H1 (cell line): ENCODE results near the gene RAB14.

Experiments used
- SUZ12 ChIP-seq: fragments of 200-600 bp; sonication (generic); IDR thresholded peaks from 2 replicates; pipeline ENCODE4 v1.6.1; 2012; ENCODE audit warnings: mild to moderate bottlenecking, inconsistent platforms, low read length, moderate library complexity, mixed read lengths
- TF ChIP-seq, protein P1 (sequence below), 3 experiments: IDR thresholded peaks; 1 replicate in 2 of 3; 2 replicates in 1 of 3; pipeline versions ENCODE4 v1.5.1 to v1.6.1; 2011; ENCODE audit warnings: low read length in 3 of 3, mild to moderate bottlenecking in 3 of 3, inconsistent platforms in 2 of 3, low read depth in 1 of 3, moderate library complexity in 1 of 3; ENCODE audit not compliant: insufficient read depth in 1 of 3; ENCODE audit errors: control extremely low read depth in 1 of 3

DNA sequence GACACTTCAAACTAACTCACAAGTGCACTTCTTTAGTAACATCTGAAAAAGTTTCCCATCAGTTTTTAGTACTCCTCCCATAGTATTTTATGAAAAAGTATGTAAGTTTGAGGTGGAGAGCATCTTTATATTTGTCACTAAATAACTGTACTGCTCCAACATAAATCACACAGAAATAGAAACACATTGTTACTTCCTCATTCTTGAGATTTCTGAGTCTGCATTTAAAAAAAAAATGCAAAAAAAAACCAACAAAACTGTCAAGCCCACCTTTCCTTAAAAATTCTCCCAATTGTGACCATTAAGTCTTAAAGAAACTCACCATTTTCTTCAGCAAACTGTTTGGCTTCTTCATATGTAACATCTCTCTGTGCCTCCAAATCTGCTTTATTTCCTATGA lies 18.7 kb downstream of the RAB14 start:
- TF ChIP-seq, protein P1, sequence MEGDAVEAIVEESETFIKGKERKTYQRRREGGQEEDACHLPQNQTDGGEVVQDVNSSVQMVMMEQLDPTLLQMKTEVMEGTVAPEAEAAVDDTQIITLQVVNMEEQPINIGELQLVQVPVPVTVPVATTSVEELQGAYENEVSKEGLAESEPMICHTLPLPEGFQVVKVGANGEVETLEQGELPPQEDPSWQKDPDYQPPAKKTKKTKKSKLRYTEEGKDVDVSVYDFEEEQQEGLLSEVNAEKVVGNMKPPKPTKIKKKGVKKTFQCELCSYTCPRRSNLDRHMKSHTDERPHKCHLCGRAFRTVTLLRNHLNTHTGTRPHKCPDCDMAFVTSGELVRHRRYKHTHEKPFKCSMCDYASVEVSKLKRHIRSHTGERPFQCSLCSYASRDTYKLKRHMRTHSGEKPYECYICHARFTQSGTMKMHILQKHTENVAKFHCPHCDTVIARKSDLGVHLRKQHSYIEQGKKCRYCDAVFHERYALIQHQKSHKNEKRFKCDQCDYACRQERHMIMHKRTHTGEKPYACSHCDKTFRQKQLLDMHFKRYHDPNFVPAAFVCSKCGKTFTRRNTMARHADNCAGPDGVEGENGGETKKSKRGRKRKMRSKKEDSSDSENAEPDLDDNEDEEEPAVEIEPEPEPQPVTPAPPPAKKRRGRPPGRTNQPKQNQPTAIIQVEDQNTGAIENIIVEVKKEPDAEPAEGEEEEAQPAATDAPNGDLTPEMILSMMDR (IDR thresholded peaks at IDR 0.05; ENCODE audit: control extremely low read depth in 1 of 3, insufficient read depth in 1 of 3, low read depth in 1 of 3, low read length in 3 of 3) = no peak
- no peak for TF ChIP-seq SUZ12
